ENCODE data around the gene DNAJC4. TPM values are rescaled to one million over a fixed set of nuclear protein-coding genes. Genes with fewer than 3 reads are reported as not detected.

The DNAJC4 gene
- total and polyA plus RNA-seq, 2 donors (not counting 1 experiment from before 2014, with no cell fraction given): 12.6 TPM

- H3K79me2 ChIP-seq (ENCODE audit: control insufficient read depth, insufficient read depth, low read length): peaks cover 8% of the 10 kb centered on the region
- no peaks in the 10 kb centered on the region for H4K20me1 ChIP-seq (ENCODE audit: control insufficient read depth, extremely low read depth, insufficient read depth, low read length)
- DNase-seq (ENCODE audit: low read depth in 2 of 2): no peak
- H3K27me3 ChIP-seq (ENCODE audit: control insufficient read depth, insufficient read depth, low read length): no peaks in the 10 kb centered on the region
- H3K4me1 ChIP-seq (ENCODE audit: control insufficient read depth, extremely low read depth, insufficient read depth, low read length): peaks cover 8% of the 10 kb centered on the region
- H3K9me3 ChIP-seq (ENCODE audit: control insufficient read depth, insufficient read depth, low read depth, low read length): no peaks in the 10 kb centered on the region
- TF ChIP-seq EZH2 (IDR thresholded peaks at IDR 0.05; ENCODE audit: low read length, missing control alignments): no peak
- TF ChIP-seq, protein P1, sequence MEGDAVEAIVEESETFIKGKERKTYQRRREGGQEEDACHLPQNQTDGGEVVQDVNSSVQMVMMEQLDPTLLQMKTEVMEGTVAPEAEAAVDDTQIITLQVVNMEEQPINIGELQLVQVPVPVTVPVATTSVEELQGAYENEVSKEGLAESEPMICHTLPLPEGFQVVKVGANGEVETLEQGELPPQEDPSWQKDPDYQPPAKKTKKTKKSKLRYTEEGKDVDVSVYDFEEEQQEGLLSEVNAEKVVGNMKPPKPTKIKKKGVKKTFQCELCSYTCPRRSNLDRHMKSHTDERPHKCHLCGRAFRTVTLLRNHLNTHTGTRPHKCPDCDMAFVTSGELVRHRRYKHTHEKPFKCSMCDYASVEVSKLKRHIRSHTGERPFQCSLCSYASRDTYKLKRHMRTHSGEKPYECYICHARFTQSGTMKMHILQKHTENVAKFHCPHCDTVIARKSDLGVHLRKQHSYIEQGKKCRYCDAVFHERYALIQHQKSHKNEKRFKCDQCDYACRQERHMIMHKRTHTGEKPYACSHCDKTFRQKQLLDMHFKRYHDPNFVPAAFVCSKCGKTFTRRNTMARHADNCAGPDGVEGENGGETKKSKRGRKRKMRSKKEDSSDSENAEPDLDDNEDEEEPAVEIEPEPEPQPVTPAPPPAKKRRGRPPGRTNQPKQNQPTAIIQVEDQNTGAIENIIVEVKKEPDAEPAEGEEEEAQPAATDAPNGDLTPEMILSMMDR (conservative IDR thresholded peaks at IDR 0.05 in 1 of 2, IDR thresholded peaks at IDR 0.05 in 1 of 2; ENCODE audit: low read depth in 1 of 2, low read length in 2 of 2): no peak
- no peak overlapping the region for H2AFZ ChIP-seq (ENCODE audit: low read length)
- no peak overlapping the region for H3K4me2 ChIP-seq (ENCODE audit: extremely low read depth, insufficient read depth, low read length)
- H3K9ac ChIP-seq (ENCODE audit: insufficient read depth, low read length): no peak overlapping the region
- no peak overlapping the region for H3K4me3 ChIP-seq (replicated peaks in 1 of 4; ENCODE audit: control extremely low read depth in 1 of 4, insufficient read depth in 1 of 4, low read depth in 3 of 4, low read length in 4 of 4)
- peaks cover 14% of the 10 kb centered on the region for H3K36me3 ChIP-seq (ENCODE audit: control insufficient read depth, insufficient read depth, low read length)
- no peak overlapping the region for H3K27ac ChIP-seq (ENCODE audit: insufficient read depth, low read length)
Measured at GRCh38 chr11:64223001-64223651, 7.2 kb upstream of the DNAJC4 start.

GRCh38 chr11:64224151-64224890, 6.0 kb upstream of the DNAJC4 start:
- peaks cover 14% of the 10 kb centered on the region for H3K36me3 ChIP-seq (ENCODE audit: control insufficient read depth, insufficient read depth, low read length)
- H3K4me3 ChIP-seq (replicated peaks in 1 of 4; ENCODE audit: control extremely low read depth in 1 of 4, insufficient read depth in 1 of 4, low read depth in 3 of 4, low read length in 4 of 4): no peak overlapping the region
- peak in 1 of 2 donors; percentile 37 for DNase-seq (ENCODE audit: low read depth in 2 of 2)
- H3K9me3 ChIP-seq (ENCODE audit: control insufficient read depth, insufficient read depth, low read depth, low read length): no peaks in the 10 kb centered on the region
- H2AFZ ChIP-seq (ENCODE audit: low read length): no peak overlapping the region
- no peaks in the 10 kb centered on the region for H3K27me3 ChIP-seq (ENCODE audit: control insufficient read depth, insufficient read depth, low read length)
- H3K27ac ChIP-seq (ENCODE audit: insufficient read depth, low read length): no peak overlapping the region
- H4K20me1 ChIP-seq (ENCODE audit: control insufficient read depth, extremely low read depth, insufficient read depth, low read length): no peaks in the 10 kb centered on the region
- no peak overlapping the region for H3K4me2 ChIP-seq (ENCODE audit: extremely low read depth, insufficient read depth, low read length)
- H3K9ac ChIP-seq (ENCODE audit: insufficient read depth, low read length): no peak overlapping the region
- H3K79me2 ChIP-seq (ENCODE audit: control insufficient read depth, insufficient read depth, low read length): peaks cover 8% of the 10 kb centered on the region
- TF ChIP-seq, protein P1 (conservative IDR thresholded peaks at IDR 0.05 in 1 of 2, IDR thresholded peaks at IDR 0.05 in 1 of 2; ENCODE audit: low read depth in 1 of 2, low read length in 2 of 2): no peak
- TF ChIP-seq EZH2 (IDR thresholded peaks at IDR 0.05; ENCODE audit: low read length, missing control alignments): no peak
- H3K4me1 ChIP-seq (ENCODE audit: control insufficient read depth, extremely low read depth, insufficient read depth, low read length): peaks cover 8% of the 10 kb centered on the region

DNA sequence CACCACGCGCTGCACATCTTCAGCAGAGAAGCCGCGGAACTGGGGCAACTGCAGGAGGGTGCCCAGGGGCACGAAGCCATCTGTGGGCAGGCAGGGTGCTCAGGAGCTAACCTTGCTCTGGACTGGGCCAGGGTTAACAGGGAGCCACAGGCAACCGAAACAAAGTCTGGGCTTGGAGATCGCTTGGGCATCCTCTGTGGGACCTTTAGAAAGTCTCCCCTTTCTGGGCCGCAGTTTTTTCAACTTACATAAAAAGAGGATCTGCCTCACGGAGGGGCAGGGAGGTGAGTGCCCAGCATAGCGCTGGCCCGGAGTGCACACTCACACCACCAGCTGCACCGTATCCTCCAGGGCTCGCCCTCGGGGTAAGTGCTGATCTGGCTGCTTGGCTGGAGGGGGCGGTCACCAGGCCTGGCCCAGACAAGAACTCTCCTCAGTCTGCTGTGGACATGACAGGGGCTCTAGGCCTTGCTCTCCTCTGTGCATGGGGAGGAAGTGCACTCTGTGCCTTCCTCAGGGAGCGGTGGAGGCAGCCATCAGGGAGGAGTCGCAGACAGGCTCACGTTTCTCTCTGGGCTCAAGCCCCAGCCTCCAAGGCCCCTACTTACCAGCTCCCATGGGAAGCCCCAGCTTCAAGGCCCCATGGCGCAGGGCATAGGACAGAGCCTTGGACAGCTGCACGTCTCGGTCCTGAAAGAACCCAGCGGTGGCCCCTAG, 5.3 kb upstream of the DNAJC4 start:
- peak overlapping the region; percentile 81 to 90 (median 88) for H3K4me3 ChIP-seq (replicated peaks in 1 of 4; ENCODE audit: control extremely low read depth in 1 of 4, insufficient read depth in 1 of 4, low read depth in 3 of 4, low read length in 4 of 4)
- no peak overlapping the region for H3K9ac ChIP-seq (ENCODE audit: insufficient read depth, low read length)
- peak overlapping the region; percentile 95 for H3K4me2 ChIP-seq (ENCODE audit: extremely low read depth, insufficient read depth, low read length)
- no peak for DNase-seq (ENCODE audit: low read depth in 2 of 2)
- peaks cover 8% of the 10 kb centered on the region for H3K4me1 ChIP-seq (ENCODE audit: control insufficient read depth, extremely low read depth, insufficient read depth, low read length)
- peaks cover 14% of the 10 kb centered on the region for H3K36me3 ChIP-seq (ENCODE audit: control insufficient read depth, insufficient read depth, low read length)
- no peaks in the 10 kb centered on the region for H4K20me1 ChIP-seq (ENCODE audit: control insufficient read depth, extremely low read depth, insufficient read depth, low read length)
- H3K27me3 ChIP-seq (ENCODE audit: control insufficient read depth, insufficient read depth, low read length): no peaks in the 10 kb centered on the region
- H2AFZ ChIP-seq (ENCODE audit: low read length): no peak overlapping the region
- H3K9me3 ChIP-seq (ENCODE audit: control insufficient read depth, insufficient read depth, low read depth, low read length): no peaks in the 10 kb centered on the region
- TF ChIP-seq, protein P1 (conservative IDR thresholded peaks at IDR 0.05 in 1 of 2, IDR thresholded peaks at IDR 0.05 in 1 of 2; ENCODE audit: low read depth in 1 of 2, low read length in 2 of 2): no peak
- no peak for TF ChIP-seq EZH2 (IDR thresholded peaks at IDR 0.05; ENCODE audit: low read length, missing control alignments)
- peaks cover 8% of the 10 kb centered on the region for H3K79me2 ChIP-seq (ENCODE audit: control insufficient read depth, insufficient read depth, low read length)
- peak overlapping the region; percentile 68 for H3K27ac ChIP-seq (ENCODE audit: insufficient read depth, low read length)

Measured in fibroblast of lung (primary cell).